ENCODE results near the gene FFAR3. TPM values are rescaled to one million over a fixed set of nuclear protein-coding genes. Genes with fewer than 3 reads are reported as not detected.

FFAR3 gene
- total and polyA plus RNA-seq, 9 of the 15 experiments (the other 6 are each of a cell fraction or from before 2014, with no cell fraction given), result not detected

- TF ChIP-seq ZNF384 (IDR thresholded peaks at IDR 0.05; ENCODE audit: low read depth, low read length) (no peak), REST (IDR thresholded peaks at IDR 0.05; ENCODE audit: borderline replicate concordance) (no peak), REST (CRISPR knock-in tag; IDR thresholded peaks at IDR 0.05; ENCODE audit: low read depth) (no peak), TCF3 (CRISPR knock-in tag; IDR thresholded peaks at IDR 0.05) (0 out of 2 replicates have a peak, but pooled peaks have one; percentile 5), CREBBP (IDR thresholded peaks at IDR 0.05; ENCODE audit: low read depth, low read length) (no peak), RNF2 (IDR thresholded peaks at IDR 0.05) (no peak), RAD51 (IDR thresholded peaks at IDR 0.05; ENCODE audit: borderline replicate concordance, low read depth) (no peak), E2F6 (IDR thresholded peaks at IDR 0.05; ENCODE audit: borderline replicate concordance in 1 of 2, extremely low read depth in 1 of 2, insufficient read depth in 1 of 2, insufficient read length in 1 of 2, low read depth in 1 of 2, low read length in 1 of 2, poor library complexity in 1 of 2, severe bottlenecking in 1 of 2) (no peak), ZNF23 (CRISPR knock-in tag; IDR thresholded peaks at IDR 0.05) (no peak), CCNT2 (IDR thresholded peaks at IDR 0.05; ENCODE audit: borderline replicate concordance, extremely low read depth, insufficient read length, low read depth, low read length) (no peak), ARID3A (IDR thresholded peaks at IDR 0.05; ENCODE audit: borderline replicate concordance, low read depth, low read length) (no peak)
Measured at GRCh38 chr19:35369522-35369921, 11.3 kb downstream of the FFAR3 start (continued).
